Activated CD4-positive, alpha-beta T cell treated with anti-CD3 and anti-CD28 coated beads, Interleukin-2, amount 50 U/mL, for 16 hours (primary cell): ENCODE measurements around the gene FHL1.
"Not testable (repeated sequence)": the region's sequence is repeated elsewhere in the genome, so short reads cannot be mapped to it uniquely, and the experiment has no call there.

Experiments
- DNase-seq: peaks from one replicate; pipeline ENCODE4 v3.0.0-alpha.2; 2020

The FHL1 gene

DNA sequence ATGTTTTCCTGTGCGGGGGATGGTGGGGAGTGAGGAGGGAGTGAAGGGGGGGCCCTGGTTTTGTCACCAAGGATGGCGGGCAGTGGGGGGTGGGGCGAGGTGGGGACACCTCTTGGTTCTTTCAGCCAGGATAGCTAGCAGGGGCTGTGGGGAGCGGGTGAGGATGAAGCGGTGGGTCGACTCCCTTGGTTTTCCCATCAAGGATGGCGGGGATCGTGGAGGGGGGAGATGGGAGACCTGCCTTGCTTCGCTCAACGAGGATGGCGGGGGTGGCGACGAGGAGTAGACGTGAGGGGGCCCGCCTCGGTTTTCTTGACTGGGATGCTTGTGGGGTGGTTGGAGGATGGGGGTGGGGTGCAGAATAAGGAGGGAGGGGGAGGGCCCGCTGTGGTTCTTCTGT lies 643 bp downstream of the FHL1 start:
- no peak for DNase-seq

DNA sequence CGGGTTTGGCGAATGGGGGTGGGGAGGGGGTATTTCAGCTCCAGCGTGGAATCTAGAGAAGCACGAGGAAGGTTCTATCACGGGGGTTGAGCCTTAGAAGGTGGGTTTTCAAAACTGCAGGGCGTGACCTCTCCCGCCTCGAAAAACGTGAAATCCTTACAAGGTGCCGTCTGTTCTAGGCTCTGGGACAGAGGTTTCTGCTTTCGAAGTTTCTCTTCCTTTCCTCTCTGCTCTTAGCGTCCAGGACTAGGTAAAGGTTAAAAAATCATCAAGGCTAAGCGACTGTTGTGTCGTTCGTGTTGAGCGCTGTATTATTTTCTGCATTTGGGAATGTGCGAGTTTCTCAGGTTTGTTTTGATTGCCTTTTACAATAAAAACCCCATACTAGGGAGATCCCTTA lies 1.1 kb downstream of the FHL1 start:
- DNase-seq: no peak

DNA sequence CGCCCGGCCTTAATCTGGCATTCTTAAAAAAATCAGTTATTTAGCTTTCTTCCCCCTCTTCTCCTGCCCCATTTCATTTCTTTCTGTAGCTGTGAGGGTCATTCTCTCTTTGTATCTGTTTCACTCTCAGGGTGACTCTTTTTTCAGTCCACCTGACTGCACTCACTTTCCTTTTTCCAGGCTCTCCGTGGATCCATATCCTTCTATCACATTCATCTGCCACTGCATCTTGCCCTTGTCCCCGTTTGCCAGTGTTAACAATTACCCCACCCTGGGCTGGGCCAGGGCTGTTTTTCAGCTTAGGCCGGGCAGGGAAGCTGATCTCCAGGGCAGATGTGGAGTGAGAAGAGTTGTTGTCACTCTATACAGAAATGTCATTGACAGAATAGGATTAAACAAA lies 7.7 kb downstream of the FHL1 start:
- no peak for DNase-seq

DNA sequence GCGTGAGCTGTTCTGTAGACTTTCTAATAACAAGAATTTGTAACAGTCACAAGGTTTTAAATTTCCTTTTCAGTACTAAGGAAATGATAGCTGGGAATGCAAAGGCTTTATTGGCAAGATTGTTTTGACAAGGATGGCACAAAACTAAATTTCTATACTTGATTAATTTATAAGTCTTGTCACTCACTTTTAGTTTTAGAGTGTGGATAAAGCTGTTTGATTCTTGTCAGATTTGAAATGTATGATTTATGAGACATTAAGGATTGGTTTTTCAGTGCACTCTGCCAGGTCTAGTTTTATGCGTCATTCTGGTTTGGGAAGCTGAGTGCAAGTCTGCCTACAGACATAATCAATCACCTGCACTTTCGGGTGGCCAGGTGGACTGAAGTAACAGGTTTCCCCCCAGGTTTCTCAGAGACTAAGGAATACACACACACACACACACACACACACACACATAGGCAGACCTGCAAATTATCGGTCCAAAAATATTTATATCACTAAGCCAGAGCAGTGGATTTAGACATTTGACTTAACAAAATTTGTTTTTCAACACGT lies 9.3 kb downstream of the FHL1 start:
- DNase-seq: no peak

DNA sequence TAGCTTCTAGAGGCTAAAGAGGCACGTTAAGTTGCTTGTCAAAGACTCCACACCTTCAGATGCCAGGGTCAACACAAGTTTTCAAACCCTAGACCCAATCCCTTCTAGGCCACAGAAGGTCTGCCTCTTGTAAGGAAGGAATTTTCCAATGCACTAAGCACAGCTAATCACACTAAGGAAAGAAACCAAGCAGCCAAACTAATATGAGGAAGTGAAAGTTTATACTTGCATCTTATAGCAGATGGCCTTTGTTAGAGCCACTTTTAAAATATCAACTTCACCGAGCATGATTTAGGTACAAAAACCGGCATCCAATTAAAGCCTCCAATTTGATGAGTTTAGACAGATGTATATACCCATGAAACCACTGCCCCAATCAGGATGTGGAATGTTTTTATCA lies 9.9 kb downstream of the FHL1 start:
- no peak for DNase-seq

DNA sequence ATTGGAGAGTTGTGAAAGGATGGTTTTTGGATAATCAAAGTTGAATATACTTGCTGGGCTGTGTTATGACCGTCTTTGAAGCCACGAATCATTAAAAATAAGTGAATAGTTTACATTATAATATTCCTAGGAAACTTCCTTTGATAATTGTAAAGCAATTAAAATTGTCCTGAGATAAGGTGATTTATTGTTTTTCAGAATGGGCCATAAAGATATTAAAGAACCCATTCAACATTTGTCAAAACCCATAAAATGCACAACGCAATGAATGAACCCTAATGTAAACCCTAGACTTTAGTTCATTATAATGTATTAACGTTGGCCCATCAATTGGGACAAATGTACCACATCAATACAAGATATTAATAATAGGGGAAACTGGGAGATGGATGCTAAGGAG lies 11.4 kb downstream of the FHL1 start:
- DNase-seq: no peak

DNA sequence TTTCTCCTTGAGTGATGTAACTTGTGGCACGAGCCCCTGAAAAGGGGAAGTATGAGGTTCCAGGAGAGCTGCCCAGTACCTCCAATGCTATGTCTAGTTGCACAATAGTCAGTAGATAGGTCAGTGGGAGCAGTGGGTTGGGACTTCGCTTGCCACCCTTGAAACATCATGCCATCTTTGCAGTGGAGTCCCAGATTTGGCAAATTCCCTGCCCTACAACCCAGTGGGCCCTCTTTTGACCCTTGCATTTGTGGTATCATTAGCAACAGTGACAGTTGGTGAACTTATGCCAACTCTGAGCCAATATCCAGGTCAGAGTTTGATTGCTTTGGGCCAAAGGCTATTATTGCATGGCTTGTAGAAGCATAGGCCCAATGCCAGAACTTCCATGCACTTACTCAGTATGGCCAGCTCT lies 12.3 kb downstream of the FHL1 start:
- no peak for DNase-seq

DNA sequence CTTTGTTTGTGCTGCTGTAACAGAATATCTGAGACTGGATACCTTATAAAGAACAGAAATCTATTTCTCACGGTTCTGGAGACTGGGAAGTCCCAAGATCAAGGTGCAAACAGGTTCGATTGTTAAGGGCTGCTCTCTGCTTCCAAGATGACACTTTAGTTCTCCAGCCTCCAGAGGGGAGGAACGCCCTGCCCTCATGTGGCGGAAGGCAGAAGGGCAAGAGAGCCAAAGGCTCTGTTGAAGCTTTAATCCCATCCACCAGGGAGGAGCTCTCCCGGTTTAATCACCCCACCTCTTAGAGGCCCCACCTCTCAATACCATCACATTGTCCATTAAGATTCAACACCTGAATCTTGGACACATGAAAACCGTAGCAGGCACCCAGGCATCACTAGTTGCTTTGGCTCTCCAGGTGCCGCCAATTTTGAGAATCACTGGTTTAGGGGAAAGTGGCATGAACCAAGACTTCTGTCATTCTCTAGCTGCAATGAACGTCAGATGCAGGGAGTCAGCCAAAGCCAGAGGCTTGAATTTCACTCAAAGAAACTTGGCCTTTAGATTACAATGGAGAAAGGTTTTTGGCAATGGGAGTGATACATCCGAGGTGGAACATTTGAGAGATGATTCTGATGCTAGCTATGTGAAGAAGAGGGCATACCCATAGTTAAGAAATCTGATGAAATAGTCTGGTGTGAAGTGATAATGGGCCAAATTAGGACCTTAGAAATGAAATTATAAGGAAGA lies 15.7 kb downstream of the FHL1 start:
- DNase-seq: peak; percentile 48

DNA sequence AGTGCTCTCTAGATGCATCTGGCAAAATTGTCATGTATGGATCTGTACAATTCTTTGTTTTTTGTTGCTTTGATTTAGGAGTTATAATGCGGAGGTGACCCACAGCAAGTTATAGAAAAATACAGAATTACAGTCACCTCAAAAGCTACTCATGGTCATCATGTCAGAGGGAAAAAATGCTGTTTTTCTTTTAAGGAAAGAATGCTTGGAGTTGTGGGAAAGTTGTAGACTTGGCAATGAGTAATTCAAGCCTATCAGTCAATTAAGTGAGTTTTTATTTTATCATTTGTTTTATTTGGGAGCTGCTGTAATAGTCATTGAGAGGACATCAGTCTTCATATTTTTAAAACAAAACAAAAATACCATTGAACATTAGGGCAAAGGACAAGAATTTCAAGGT lies 16.4 kb downstream of the FHL1 start:
- DNase-seq: no peak

DNA sequence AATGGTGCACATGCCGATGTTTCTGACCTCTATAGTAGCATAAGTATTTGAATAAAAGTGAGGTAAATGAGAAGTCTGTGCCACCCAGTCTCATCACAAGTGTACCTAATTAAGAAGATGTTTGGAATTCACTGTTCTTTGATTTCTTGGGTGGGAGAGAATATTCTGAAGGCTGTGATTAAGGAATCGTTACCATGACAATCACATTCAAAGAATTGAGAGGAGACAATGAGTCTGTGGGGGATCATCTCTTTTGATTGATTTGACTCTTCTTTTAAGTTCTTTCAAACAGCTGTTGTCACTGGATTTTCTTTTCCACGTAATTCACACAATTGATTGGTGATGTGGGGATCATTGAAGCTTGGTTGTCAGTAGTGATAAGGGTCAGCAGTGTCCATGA lies 18.1 kb downstream of the FHL1 start:
- DNase-seq: no peak

DNA sequence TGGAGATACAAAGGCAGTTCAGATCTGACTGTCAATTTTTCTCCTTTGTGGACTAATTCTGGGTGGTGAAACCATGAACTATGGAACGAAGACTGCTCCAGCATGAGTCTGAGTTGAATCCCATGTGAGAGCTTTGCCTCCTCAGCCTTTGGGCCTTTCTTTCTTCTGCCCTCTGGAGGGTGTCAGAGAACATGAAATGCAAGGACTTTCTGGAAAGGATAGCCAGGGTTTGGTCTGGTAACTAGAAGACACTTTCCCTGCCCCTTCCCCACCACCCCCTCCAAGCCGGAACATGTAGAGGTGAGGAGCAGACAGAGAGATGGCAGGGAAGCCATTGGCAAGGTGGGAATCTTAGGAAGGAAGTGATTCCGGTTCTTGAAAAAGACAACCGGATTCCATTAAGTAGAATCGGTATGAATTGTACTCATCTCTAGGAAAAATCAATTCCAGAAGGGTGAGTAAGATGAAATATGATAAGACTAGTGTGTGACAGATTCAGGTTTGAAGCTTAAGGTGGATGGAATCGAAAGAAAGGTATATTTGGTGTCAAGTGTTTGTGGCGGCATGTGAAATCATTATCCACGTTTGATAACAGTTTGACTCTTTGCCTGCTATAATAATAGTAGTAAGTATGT lies 19.0 kb downstream of the FHL1 start:
- no peak for DNase-seq

DNA sequence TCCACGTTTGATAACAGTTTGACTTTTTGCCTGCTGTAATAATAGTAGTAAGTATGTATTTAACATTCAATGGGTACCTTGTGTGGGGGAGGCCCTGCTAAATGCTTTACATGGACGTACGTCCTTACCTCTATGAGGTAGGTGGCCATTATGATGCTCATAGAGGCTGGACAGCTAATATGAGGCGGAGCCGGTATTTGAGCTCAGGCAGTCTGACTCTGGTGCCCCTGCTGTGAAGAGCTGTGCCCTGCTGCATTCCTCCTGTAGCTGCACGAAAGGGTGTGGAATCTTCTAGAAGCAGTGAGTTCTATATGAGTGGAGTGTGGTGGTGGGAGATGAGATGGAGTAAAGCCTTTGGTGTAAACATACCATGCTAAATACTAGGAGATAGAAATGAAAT lies 20.7 kb downstream of the FHL1 start:
- DNase-seq: not testable (repeated sequence)

DNA sequence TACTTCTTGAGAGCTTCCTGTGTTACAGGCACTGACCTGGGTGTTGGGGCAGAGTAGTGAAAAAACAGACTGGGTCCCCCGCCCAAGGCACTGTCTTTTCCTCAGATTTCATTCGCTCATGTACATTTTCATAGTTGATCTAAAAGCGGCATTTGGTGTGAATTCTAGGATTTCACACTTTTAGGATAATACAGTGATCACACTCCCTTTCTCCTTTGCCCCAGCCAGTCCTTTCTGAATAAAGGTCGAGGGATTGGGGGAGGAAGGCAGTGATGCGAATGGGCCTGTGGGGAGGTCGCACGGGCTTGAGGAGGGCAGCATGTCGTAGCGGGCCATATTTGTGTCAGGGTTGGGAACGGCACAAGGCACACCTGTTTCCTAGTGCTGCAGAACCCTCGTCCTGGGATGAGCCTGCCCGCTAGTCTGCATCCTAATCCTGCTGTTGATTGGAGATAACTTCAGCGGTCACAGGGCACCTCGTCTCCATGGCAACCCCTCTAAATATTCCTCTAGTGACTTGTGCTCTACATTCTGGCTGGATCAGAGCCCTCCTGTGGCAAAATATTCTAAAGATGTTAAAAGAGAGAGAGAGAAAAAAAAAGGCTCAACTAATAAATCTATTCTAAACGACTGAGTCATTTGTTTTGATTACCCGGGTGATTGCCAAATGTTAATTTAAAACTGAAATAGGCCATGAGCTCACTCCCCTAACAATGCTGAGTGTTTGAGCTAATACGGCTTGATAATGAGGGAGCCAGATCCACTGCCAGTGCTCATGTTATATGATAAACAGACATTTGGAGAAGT lies 21.8 kb downstream of the FHL1 start:
- no peak for DNase-seq

DNA sequence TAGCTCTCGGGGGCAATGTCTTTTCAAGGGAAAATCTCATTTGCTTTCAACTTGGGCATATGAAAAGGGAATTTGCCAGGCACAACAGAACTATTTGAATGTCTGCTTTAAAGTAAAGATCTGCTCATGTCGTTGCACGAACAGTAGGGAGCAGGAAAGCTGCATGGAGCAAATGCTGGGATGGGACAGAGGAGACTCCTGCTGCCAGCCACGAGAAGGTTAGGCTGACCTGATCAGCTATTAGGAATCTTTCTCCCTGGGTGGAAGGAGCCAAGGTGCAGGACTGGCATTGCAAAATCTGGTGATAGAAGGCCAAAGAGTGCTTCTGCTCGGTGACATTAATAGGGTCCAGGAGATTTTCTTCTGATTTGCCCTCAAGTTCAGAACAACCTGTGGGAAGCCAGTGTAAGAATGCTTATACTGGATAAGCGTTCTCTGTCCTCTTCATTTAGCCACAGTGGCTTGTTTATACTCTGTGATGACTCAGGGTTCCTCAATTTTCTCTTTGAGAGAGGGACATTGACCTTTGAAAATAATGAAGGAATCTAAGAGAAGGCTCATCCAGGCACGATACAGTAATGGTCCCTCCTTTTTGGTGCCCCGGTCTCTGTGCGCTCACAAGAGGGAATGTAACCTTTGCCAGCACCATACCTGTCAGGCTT lies 22.9 kb downstream of the FHL1 start:
- DNase-seq: no peak

DNA sequence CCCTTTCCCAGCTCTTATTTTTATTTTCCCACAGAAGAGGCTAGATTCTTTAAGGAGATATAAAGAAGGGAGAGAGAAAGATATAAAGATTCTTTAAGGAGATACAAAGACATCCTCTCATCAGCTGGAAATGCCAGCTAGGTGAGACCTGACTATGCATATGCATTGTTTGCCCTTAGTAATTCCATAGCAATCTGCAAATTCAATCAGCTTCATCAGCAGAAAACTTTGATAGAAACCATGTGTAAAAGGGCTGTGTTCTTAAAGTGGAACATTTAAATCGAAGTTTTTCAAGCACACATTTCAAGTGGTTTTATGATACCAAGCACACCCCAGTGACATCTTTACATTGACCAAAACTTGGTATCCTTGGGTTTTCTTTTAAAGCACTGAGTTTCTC lies 24.1 kb downstream of the FHL1 start:
- no peak for DNase-seq

DNA sequence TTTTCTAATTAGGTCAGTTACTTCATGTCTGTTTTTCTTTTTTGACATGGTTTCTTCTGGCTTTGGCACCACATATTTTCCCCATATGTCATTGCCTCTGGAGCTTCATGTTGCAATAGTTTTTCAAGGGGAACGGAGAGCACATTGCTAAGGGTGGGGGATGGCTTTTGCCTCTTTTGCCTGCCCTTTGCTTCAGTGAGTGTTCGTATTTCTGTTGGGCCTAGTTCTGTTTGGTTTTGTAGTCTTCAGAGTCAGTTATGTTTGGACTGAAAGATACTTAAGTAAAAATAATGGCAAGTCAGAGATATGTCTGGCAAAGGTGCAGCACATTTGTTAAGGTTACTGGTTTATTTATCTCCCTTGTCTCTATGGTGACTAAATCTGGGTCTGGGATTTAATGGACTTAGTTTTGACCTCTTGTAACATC lies 29.1 kb downstream of the FHL1 start:
- no peak for DNase-seq

DNA sequence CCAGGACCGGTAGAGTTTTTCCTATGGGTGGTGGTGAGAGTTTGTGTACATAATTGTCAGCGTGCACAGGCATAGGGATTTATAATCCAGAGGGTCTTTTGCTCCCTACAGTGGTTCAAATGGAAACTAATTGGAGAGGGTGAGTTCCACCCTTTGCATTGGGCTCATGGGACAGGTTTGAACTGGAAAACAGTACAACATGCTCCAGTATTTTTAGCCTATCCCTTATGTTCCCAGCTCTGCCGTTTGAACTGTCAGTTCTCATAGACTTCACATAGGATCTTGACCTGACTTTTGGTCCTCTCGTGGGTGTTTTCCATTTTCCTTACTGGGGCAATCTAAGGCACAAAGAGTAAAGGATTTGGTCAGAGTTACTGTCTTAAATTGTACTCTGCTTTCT lies 31.8 kb downstream of the FHL1 start:
- no peak for DNase-seq

DNA sequence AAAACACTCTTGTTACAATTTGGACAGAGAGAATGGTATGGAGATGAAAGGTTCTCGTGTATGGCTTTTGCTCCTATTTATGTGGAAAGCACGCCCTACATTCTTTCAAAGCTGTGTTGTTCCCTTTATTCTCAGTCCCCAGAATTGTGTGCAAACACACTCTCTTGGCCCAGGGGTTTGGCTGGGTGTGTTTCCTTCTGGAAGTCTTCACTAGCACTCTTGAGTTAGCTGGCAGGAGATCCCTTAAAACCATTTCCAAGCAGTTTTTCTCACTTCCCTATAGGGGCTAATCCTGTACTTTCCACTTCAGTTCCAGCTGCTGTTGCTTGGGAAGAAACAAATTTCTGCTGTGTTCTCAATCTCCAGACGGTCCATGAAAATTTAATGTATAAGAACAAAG lies 35.1 kb downstream of the FHL1 start:
- no peak for DNase-seq

DNA sequence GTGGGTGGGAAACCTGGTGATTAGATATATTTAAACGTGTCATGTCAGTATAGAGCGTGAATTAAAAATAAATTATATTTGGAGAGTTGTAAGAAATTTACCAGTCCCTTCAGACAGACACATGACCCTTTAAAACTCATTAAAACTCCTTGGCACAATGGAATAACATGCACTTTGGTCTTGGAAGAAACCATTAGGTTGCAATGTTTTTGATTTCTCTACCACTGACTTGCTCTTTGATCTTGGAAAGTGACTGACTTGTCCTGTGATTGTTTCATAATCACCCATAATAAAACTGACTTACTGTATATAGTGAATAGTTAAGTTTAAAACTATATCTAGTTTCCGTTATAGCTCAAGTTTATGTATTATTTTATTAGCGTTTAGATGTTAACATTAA lies 35.8 kb downstream of the FHL1 start:
- no peak for DNase-seq

DNA sequence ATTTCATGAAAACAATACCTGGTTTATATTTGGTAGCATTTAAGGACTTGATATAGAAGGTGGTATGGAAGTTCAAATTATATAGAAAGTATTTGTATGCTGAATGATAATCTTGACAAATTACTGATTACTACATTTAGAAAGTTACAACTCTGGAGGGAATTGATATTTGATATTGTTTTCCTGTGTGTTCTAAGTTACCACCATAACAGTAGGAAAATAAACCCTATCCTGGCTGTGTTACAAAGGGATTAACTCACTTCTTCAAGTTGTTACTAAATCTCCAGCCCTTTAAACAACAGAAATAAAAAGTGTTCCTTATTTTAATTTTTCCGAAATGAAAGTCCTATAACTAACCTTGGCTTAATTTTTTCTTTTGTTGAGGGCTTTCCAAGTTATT lies 36.6 kb downstream of the FHL1 start:
- DNase-seq: no peak

DNA sequence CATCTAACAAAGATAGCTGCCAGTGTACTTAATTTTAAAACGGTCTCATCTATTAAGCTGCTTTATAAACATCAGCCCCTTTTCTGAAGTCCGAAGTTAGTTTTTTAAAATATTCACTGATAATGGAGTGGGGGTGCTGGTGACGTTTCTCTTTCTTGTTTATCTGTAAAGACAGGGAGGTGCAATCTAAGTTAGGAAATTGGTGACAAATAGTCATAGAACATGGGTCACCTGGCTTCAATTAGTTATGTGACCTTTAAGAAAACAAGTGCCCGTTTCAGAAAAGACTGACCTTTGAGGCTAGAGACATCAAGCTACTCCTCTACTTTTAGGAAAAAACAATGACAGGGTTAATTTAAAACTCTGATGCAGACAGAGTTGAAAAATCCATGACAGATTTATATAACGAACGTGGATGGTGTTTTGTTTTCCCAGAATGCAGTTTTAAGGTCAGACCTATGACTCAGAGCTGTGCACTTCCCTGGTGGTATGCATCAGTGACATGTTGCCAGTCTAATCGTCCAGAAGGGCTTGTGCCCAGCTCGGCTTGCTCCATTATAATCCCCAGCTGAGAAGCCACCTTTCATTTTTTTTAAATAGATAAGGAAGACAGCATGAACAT lies 38.2 kb downstream of the FHL1 start:
- DNase-seq: no peak

DNA sequence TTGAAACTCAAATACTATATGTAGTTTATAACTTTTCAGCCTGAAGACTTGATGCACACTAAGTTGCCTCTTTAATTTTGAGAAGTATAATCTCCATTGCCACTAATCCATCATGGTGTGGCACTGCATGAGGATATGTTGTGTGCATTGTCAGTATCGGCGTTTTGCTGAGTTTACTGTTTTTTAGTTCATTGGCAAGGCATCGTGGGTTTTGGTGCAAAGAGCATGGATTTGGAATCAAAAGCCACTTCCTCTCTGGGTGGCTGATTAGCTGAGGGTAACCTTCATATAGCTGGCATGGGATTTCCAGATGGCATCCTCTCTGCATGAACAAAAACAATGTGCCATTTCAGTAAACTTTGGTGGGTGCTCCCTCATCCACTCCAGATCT lies 38.7 kb downstream of the FHL1 start:
- DNase-seq: no peak

DNA sequence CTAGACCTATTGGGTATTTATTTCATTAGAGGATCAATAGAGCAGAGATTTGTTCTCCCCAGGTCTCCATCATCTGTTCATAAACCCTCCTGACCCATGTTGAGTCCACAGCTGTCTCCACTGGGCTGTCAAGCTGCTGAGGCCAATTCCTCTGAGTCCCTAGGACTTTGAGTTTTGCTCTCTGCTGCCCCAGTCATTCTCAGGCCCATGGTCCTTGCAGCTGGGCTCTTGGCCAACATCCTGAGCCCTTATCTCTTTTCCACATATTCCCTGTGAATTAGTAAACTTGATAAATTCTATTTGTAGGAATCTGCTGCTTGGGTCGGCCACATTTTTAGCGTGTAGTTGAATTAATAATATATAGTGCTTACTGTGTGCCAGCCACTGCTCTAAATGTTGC lies 41.9 kb downstream of the FHL1 start:
- DNase-seq: no peak
